Measurements from ENCODE around the gene CYTH3.

Gene CYTH3

GRCh38 chr7:6257675-6258074 is 14.7 kb downstream of the CYTH3 start:
- H3K4me3 ChIP-seq (ENCODE audit: low read depth, low read length), result no peak overlapping the region
- ChIA-PET POLR2A (no interaction called here), CTCF (interaction anchor here (1.5 kb wide), 1 partner anchor 97 kb away, joined by 5 read pairs; no protein-coding TSS in a partner anchor)
- no peak for DNase-seq (ENCODE audit: low read depth, low spot score)
- no peak for TF ChIP-seq CTCF (IDR thresholded peaks at IDR 0.05; ENCODE audit: insufficient read depth, low read length, missing control alignments)

GRCh38 chr7:6256677-6257535 is 15.5 kb downstream of the CYTH3 start:
- TF ChIP-seq CTCF (IDR thresholded peaks at IDR 0.05; ENCODE audit: insufficient read depth, low read length, missing control alignments), result no peak
- no peak for DNase-seq (ENCODE audit: low read depth, low spot score)
- ChIA-PET CTCF (interaction anchor here (1.0 to 3.1 kb wide), 2 partner anchors 14 to 61 kb away, joined by 3 to 11 read pairs; no protein-coding TSS in a partner anchor), POLR2A (no interaction called here)
- H3K4me3 ChIP-seq (ENCODE audit: low read depth, low read length), result no peak overlapping the region

- H3K4me3 ChIP-seq (ENCODE audit: low read depth, low read length), result no peak overlapping the region
- POLR2A ChIA-PET, result no interaction called here
Observed at GRCh38 chr7:6256109-6256483, 16.3 kb downstream of the CYTH3 start.

GRCh38 chr7:6254866-6255265 is 17.6 kb downstream of the CYTH3 start:
- no peak for TF ChIP-seq CTCF (IDR thresholded peaks at IDR 0.05; ENCODE audit: insufficient read depth, low read length, missing control alignments)
- ChIA-PET POLR2A (no interaction called here), CTCF (interaction anchor here (1.5 to 3.1 kb wide), 3 partner anchors 10 to 68 kb away, joined by 4 to 11 read pairs (median 7); no protein-coding TSS in a partner anchor)
- no peak overlapping the region for H3K4me3 ChIP-seq (ENCODE audit: low read depth, low read length)
- DNase-seq (ENCODE audit: low read depth, low spot score), result no peak

More at GRCh38 chr7:6256109-6256483, 16.3 kb downstream of the CYTH3 start:
- CTCF ChIA-PET, result interaction anchor here (1.0 to 3.1 kb wide), 3 partner anchors 11 to 62 kb away, joined by 3 to 11 read pairs (median 4); no protein-coding TSS in a partner anchor
- DNase-seq (ENCODE audit: low read depth, low spot score), result no peak
- peak; percentile 38 for TF ChIP-seq CTCF (IDR thresholded peaks at IDR 0.05; ENCODE audit: insufficient read depth, low read length, missing control alignments)

GRCh38 chr7:6252748-6253147 is 19.7 kb downstream of the CYTH3 start:
- no peak overlapping the region for H3K4me3 ChIP-seq (ENCODE audit: low read depth, low read length)
- ChIA-PET POLR2A (no interaction called here), CTCF (interaction anchor here (0.8 to 1.0 kb wide), 2 partner anchors 8 to 124 kb away, joined by 3 read pairs; no protein-coding TSS in a partner anchor)
- no peak for TF ChIP-seq CTCF (IDR thresholded peaks at IDR 0.05; ENCODE audit: insufficient read depth, low read length, missing control alignments)
- no peak for DNase-seq (ENCODE audit: low read depth, low spot score)

GRCh38 chr7:6252341-6252746 is 20.1 kb downstream of the CYTH3 start:
- CTCF ChIA-PET, result interaction anchor here (0.8 to 1.0 kb wide), 2 partner anchors 8 to 124 kb away, joined by 3 read pairs; no protein-coding TSS in a partner anchor
- no peak for DNase-seq (ENCODE audit: low read depth, low spot score)
- TF ChIP-seq CTCF (IDR thresholded peaks at IDR 0.05; ENCODE audit: insufficient read depth, low read length, missing control alignments), result no peak
- POLR2A ChIA-PET, result no interaction called here
- peak overlapping the region; percentile 12; the same call in 1 of the 2 replicates for H3K4me3 ChIP-seq (ENCODE audit: low read depth, low read length)
